Gastroesophageal sphincter (tissue), 4 donors: ENCODE data around the gene CCT7. TPM values are rescaled to one million over a fixed set of nuclear protein-coding genes. Genes with fewer than 3 reads are reported as not detected.
A peak's percentile ranks its signal among the peaks of the same experiment; 100 is the strongest.

Source experiments
- ATAC-seq: fragments of 150-250 bp; one replicate; pipeline ENCODE4 v1.9.1; 2016; ENCODE audit warnings: mild to moderate bottlenecking, moderate library complexity
- H3K27ac ChIP-seq, 4 donors: fragments of 200-600 bp; sonication (generic) in 3 of 4; 1 replicate in 3 of 4; 2 replicates in 1 of 4; pipeline ENCODE4 v1.5.1; 2016 to 2019
- H3K27me3 ChIP-seq: fragments of 200-600 bp; sonication (generic); one replicate; pipeline ENCODE4 v1.5.1; 2019
- H3K36me3 ChIP-seq, 2 donors: fragments of 200-600 bp; sonication (generic); one replicate each; pipeline ENCODE4 v1.5.1; 2019; ENCODE audit warnings: control low read depth in 1 of 2
- H3K4me1 ChIP-seq, 3 donors: fragments of 200-600 bp; sonication (generic); 1 replicate in 2 of 3; 2 replicates in 1 of 3; pipeline ENCODE4 v1.5.1; 2016 to 2019; ENCODE audit warnings: control low read depth in 2 of 3
- H3K4me3 ChIP-seq, 2 donors: fragments of 200-600 bp; sonication (generic); one replicate each; pipeline ENCODE4 v1.5.1; 2019; ENCODE audit warnings: mild to moderate bottlenecking in 1 of 2, moderate library complexity in 1 of 2
- H3K9me3 ChIP-seq, 3 donors: fragments of 200-600 bp; sonication (generic); one replicate each; pipeline ENCODE4 v1.5.1; 2017 to 2019; ENCODE audit warnings: control low read depth in 2 of 3
- EP300 ChIP-seq: sonication (generic); formaldehyde crosslinking; IDR thresholded peaks from one replicate; pipeline ENCODE4 v1.6.1; 2017; ENCODE audit warnings: antibody characterized with exemption, mild to moderate bottlenecking
- POLR2A ChIP-seq, 2 donors: fragments of 450-650 bp; IDR thresholded peaks; one replicate each; pipeline ENCODE4 v1.6.1; 2017; ENCODE audit warnings: antibody characterized with exemption in 2 of 2, mild to moderate bottlenecking in 2 of 2, moderate library complexity in 1 of 2
- POLR2AphosphoS5 ChIP-seq: sonication (generic); formaldehyde crosslinking; IDR thresholded peaks from one replicate; pipeline ENCODE4 v1.6.1; 2017; ENCODE audit warnings: antibody characterized with exemption
- WGBS, 2 donors: methylation state at CpG; one replicate each; pipeline ENCODE4 v1.1.5; 2018; ENCODE audit warnings: low coverage in 1 of 2; 5-methylcytosine and 5-hydroxymethylcytosine counted together
- total RNA-seq, 4 donors: library from RNA; depleted of rRNA; stranded (reverse); fragments of >200 nt; gene quantifications; one replicate each; pipeline ENCODE4 v1.1.0, GENCODE V29; 2016
- TF ChIP-seq, protein P1 (sequence below), 4 experiments: fragments of 200-600 bp in 2 of 4; fragments of 450-650 bp in 2 of 4; sonication (generic) in 1 of 4; IDR thresholded peaks; one replicate each; pipeline ENCODE4 v1.5.1; 2017 to 2019; ENCODE audit warnings: antibody characterized with exemption in 4 of 4, mild to moderate bottlenecking in 2 of 4, moderate library complexity in 2 of 4

Gene CCT7
- total RNA-seq, 4 donors from 2014 or later: 221 to 258 (median 240) TPM

- H3K4me1 ChIP-seq: peaks cover 0 to 36% (median 3%) of the 10 kb centered on the region in 3 donors
- no peak for ATAC-seq
- no peak overlapping the region for H3K4me3 ChIP-seq
- no peaks in the 10 kb centered on the region for H3K9me3 ChIP-seq
- no peaks in the 10 kb centered on the region for H3K27me3 ChIP-seq
- WGBS, 2 donors: 69 to 70% methylated on average over 3 to 4 of the region's 4 CpGs
- no peak for TF ChIP-seq EP300
- no peak for TF ChIP-seq POLR2A (IDR thresholded peaks at IDR 0.05)
- no peak for TF ChIP-seq POLR2AphosphoS5
- TF ChIP-seq, protein P1, sequence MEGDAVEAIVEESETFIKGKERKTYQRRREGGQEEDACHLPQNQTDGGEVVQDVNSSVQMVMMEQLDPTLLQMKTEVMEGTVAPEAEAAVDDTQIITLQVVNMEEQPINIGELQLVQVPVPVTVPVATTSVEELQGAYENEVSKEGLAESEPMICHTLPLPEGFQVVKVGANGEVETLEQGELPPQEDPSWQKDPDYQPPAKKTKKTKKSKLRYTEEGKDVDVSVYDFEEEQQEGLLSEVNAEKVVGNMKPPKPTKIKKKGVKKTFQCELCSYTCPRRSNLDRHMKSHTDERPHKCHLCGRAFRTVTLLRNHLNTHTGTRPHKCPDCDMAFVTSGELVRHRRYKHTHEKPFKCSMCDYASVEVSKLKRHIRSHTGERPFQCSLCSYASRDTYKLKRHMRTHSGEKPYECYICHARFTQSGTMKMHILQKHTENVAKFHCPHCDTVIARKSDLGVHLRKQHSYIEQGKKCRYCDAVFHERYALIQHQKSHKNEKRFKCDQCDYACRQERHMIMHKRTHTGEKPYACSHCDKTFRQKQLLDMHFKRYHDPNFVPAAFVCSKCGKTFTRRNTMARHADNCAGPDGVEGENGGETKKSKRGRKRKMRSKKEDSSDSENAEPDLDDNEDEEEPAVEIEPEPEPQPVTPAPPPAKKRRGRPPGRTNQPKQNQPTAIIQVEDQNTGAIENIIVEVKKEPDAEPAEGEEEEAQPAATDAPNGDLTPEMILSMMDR (IDR thresholded peaks at IDR 0.05): no peak
- H3K27ac ChIP-seq: peak overlapping the region in 2 of 4 donors; percentile 75 to 79
- peaks cover 0 to 19% of the 10 kb centered on the region in 2 donors for H3K36me3 ChIP-seq
Measured at GRCh38 chr2:73215254-73215653, 18.9 kb upstream of the CCT7 start.

GRCh38 chr2:73217160-73217559 lies 16.9 kb upstream of the CCT7 start:
- Histone ChIP-seq H3K4me1 (peaks cover 0 to 33% (median 2%) of the 10 kb centered on the region in 3 donors), H3K4me3 (no peak overlapping the region), H3K27me3 (no peaks in the 10 kb centered on the region), H3K36me3 (peaks cover 0 to 38% of the 10 kb centered on the region in 2 donors), H3K9me3 (no peaks in the 10 kb centered on the region), H3K27ac (no peak overlapping the region)
- no peak for ATAC-seq
- TF ChIP-seq POLR2A (IDR thresholded peaks at IDR 0.05) (no peak), POLR2AphosphoS5 (no peak), EP300 (no peak)
- TF ChIP-seq, protein P1 (IDR thresholded peaks at IDR 0.05): no peak
- WGBS, 2 donors: 93% methylated on average over 5 of the region's 5 CpGs

- peaks cover 0 to 27% (median 0%) of the 10 kb centered on the region in 3 donors for H3K4me1 ChIP-seq
- peaks cover 0 to 45% of the 10 kb centered on the region in 2 donors for H3K36me3 ChIP-seq
- TF ChIP-seq, protein P1 (IDR thresholded peaks at IDR 0.05): no peak
- no peak for TF ChIP-seq POLR2A (IDR thresholded peaks at IDR 0.05)
- no peak for TF ChIP-seq EP300
- no peak for TF ChIP-seq POLR2AphosphoS5
- ATAC-seq: no peak
- no peak overlapping the region for H3K27ac ChIP-seq
- 80 to 88% methylated on average over 1 to 2 of the region's 2 CpGs for WGBS, 2 donors
- no peak overlapping the region for H3K4me3 ChIP-seq
- no peaks in the 10 kb centered on the region for H3K27me3 ChIP-seq
- no peaks in the 10 kb centered on the region for H3K9me3 ChIP-seq
Measured at GRCh38 chr2:73217826-73218225, 16.3 kb upstream of the CCT7 start.

- no peak overlapping the region for H3K27ac ChIP-seq
- no peak for ATAC-seq
- H3K36me3 ChIP-seq: peaks cover 0 to 50% of the 10 kb centered on the region in 2 donors
Measured at GRCh38 chr2:73218298-73218697, 15.8 kb upstream of the CCT7 start.

GRCh38 chr2:73223821-73224220 lies 10.3 kb upstream of the CCT7 start:
- TF ChIP-seq POLR2AphosphoS5: no peak
- TF ChIP-seq, protein P1 (IDR thresholded peaks at IDR 0.05): no peak
- no peak for TF ChIP-seq POLR2A (IDR thresholded peaks at IDR 0.05)
- TF ChIP-seq EP300: no peak
- Histone ChIP-seq H3K27ac (no peak overlapping the region), H3K4me1 (no peaks in the 10 kb centered on the region), H3K9me3 (no peaks in the 10 kb centered on the region), H3K4me3 (no peak overlapping the region), H3K27me3 (no peaks in the 10 kb centered on the region), H3K36me3 (peaks cover 0 to 100% of the 10 kb centered on the region in 2 donors)
- WGBS, 2 donors: 92 to 94% methylated on average over 2 to 4 of the region's 4 CpGs
- ATAC-seq: no peak

More at GRCh38 chr2:73218298-73218697, 15.8 kb upstream of the CCT7 start:
- Histone ChIP-seq H3K4me3 (no peak overlapping the region), H3K9me3 (no peaks in the 10 kb centered on the region), H3K27me3 (no peaks in the 10 kb centered on the region), H3K4me1 (peaks cover 0 to 22% (median 0%) of the 10 kb centered on the region in 3 donors)
- TF ChIP-seq, protein P1 (IDR thresholded peaks at IDR 0.05): no peak
- TF ChIP-seq EP300 (no peak), POLR2A (IDR thresholded peaks at IDR 0.05) (no peak), POLR2AphosphoS5 (no peak)
